GM12872 (cell line): ENCODE data around the gene FAHD1.

Experiments
- TF ChIP-seq, protein P1 (sequence below): IDR thresholded peaks from 3 replicates; pipeline ENCODE4 v1.5.1; 2011; ENCODE audit warnings: low read depth, mild to moderate bottlenecking, low read length, moderate library complexity; ENCODE audit not compliant: insufficient read depth

FAHD1 gene

GRCh38 chr16:1791943-1792812, 34.8 kb upstream of the FAHD1 start:
- TF ChIP-seq, protein P1, sequence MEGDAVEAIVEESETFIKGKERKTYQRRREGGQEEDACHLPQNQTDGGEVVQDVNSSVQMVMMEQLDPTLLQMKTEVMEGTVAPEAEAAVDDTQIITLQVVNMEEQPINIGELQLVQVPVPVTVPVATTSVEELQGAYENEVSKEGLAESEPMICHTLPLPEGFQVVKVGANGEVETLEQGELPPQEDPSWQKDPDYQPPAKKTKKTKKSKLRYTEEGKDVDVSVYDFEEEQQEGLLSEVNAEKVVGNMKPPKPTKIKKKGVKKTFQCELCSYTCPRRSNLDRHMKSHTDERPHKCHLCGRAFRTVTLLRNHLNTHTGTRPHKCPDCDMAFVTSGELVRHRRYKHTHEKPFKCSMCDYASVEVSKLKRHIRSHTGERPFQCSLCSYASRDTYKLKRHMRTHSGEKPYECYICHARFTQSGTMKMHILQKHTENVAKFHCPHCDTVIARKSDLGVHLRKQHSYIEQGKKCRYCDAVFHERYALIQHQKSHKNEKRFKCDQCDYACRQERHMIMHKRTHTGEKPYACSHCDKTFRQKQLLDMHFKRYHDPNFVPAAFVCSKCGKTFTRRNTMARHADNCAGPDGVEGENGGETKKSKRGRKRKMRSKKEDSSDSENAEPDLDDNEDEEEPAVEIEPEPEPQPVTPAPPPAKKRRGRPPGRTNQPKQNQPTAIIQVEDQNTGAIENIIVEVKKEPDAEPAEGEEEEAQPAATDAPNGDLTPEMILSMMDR, result no peak

DNA sequence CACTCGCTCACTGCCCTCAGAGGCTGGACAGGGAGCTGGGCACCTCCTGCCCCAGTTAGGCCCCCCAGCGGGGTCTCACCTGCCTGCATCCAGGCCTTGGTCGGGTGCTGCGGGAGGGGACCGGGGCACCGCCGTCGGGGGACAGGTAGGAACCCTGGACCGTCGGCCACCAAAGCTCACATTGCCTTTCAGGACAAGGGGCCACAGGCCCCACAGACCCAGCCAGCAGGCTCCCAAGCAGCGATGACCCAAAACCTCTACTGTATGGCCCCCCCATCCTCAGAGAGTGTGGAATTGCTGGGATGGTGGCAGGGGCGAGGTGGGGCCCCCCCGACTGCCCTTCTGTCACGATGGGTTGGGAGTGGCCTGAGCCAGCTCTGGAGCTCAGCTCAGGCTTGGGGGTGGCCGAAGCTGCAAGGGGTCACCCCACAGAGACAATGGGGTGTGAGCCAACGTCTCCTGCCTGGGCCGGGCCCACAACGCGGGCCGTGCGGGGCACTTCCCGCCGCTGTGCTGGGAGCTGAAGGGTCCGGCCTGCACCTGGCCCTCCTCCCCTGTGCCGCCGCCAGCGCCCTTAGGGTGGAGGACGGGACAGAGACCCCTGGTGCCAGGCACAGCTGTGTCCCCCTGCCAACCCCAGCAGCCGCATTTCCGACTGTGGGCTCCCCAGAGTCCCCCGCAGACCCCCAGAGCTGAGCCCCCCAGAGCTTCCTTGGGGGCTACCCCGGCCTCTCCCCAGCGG, 34.0 kb upstream of the FAHD1 start:
- TF ChIP-seq, protein P1, result no peak

DNA sequence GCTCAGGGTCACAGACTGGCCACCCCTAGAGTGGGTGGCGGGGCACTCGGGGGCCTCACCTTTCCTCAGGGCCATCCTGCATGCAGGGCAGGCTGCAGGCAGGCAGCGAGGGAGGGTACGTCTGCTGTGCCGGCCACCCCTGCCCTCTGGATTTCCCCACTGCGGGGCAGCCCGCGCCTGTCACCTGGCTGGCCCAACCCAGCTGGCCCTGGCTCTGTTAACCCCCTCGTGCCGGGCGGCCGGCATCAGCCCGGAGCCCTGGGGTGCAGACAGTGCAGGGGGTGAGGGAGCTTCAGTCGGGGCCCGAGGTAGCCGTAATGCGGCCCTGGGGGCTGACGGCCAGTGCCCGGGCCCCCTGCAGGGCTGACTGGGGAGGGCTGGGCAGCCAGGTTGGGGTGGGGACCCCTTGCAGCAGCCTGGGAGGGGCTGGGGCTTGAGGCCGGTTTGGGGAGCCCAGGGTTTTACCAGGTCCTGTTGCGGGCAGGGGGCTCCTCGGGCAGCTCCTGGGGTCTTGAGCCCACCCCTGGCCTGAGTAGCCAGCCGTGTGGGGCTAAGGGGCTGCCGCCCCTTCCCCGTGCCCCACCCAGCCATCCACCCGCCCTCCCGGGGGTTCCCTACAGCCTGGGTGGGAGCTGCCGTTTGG, 33.3 kb upstream of the FAHD1 start, which contains the start of gene IGFALS:
TSS of gene IGFALS (minus strand) at position 128 of the 643 bp plus-strand sequence. CDS start at position 75, 53 bp downstream.
- TF ChIP-seq, protein P1, result no peak

DNA sequence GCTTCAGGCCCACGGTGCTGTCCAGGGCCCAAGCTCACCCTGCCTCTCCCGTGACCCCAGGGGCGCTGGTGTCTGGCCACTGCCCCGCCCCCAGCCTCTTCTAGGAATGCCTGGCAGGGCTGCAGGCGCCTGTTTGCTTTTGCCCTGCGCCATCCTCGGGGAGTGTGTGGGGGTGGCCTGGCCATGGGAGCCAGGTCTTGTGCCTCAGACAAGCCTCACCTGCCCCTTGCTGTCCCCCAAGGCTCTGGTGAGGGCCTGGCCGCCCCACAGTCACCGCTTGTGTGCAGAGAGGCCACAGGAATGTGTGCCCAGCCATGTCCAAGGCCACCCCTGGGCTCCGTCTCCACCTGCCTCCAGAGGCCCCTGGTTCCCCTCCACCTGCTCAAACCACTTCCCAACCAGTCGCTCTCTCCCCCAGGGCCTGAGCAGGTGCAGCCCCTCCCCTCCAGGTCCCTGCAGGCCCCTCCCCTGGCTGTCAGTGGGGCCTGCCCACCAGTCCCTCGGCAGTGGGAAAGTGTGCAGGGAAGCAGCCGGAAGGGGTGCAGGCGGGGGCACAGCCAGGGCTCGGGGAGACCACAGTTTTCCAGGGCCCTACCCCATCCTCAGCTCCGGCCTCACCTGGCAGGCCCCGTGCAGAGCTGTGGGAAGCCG, 32.7 kb upstream of the FAHD1 start:
- TF ChIP-seq, protein P1, result no peak

GRCh38 chr16:1794908-1795666, 31.9 kb upstream of the FAHD1 start:
- TF ChIP-seq, protein P1, result no peak

DNA sequence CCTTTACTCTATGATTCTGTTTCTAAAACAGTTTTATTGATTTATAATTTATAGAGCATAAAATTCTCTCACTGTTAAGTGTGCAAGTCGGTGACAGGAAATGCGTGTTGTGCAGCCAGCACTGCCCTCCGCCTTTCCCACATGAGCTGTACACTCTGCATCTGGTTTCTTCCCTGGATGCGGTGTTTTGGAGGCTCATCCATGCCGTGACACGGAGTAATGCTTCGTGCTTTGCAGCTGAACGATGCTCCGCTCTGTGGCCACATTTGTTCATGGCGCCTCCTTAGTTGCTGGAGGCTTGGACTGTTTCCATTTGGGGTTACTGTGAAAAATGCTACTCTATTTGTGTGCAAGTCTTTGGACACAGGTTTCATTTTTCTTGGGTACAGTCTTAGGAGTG, 26.3 kb upstream of the FAHD1 start:
- TF ChIP-seq, protein P1, result no peak
